AG08395 (cell line): ENCODE measurements around the gene KCNJ10.
"Not testable (repeated sequence)": the region's sequence is repeated elsewhere in the genome, so short reads cannot be mapped to it uniquely, and the experiment has no call there.

Source experiments
- DNase-seq: peaks from one replicate; pipeline ENCODE4 v3.0.0; 2012; ENCODE audit warnings: mixed read lengths, low spot score

KCNJ10 gene

DNA sequence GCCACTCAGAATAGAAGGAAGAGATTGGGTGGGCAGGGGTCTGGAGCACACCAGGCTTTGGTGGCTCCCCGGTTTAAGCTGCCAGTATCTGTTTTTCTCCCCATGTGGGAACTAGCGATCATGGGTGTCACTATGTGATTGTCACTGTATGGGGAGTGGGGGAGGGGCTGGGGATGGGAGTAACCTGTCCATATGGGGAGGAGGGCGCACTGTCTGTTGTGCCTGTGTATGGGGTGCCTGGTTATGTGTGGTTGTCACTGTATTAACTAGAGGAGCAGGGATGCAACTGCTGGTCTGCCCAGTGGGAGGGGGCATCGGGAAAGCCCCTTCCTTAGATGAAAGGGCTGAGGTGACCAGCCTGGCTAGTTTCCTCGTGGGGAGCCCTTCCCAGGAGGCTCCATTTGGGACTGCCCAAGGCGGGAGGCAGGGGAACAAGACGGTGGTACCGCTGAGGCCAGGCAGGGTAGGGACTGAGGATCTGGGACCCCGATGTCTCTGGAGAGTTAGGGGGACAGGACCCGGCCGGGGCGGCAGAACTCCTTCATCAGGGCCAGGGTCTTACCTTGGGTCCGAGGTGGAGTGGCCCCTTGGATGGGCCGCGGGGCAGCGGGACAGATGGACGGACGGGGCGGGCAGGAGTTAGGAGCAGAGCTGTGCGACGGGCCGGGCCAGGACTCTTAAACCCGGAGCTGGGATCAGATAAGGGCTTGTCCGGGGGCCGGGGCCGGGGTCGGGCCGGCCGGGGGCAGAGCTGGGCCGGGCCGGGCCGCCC lies at the start of gene KCNJ10:
TSS of gene KCNJ10 (minus strand) at position 701 of the 772 bp plus-strand sequence. CDS start 27,628 bp downstream, outside the sequence.
- no peak for DNase-seq

DNA sequence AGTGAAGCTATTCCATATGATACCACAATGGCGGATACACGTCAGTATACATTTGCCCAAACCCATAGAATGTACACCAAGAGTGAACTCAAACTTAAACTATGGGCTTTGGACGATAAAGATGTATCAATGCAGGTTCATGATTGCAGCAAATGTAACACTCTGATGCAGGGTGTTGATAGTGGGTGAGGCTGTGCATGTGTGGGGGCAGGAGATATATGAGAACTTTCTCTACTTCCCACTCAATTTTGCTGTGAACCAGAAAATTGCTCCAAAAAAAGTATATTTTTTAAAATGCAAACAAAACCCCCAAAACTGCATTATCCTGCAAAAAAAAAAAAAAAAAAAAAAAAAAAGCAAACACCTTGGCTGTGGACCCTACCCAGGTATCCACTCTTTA lies 49.0 kb upstream of the KCNJ10 start:
- no peak for DNase-seq

DNA sequence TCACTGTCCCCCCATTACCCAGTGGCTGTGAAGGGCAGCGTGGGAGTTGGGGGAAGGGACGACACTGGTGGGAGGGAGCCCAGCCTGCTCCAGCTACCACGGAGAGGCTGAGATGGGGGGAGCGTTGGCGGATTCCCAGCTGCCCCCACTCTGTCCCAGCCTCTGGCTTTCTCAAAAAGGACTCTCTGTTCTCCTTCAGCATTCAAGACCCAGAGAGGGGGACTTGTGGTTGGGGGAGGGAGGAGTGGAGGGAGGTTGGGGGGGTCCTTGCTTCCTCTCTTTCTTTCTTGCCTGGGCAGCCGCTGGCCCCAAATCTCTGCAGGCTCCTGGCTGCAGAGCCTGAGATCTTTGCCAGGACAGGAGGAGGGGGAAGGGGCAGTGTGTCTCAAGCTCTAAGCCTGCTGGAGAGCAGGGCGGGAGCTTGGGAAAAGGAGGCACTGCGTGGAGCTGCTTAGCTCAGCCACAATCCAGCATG lies 47.8 kb upstream of the KCNJ10 start:
- DNase-seq, result peak; percentile 50

DNA sequence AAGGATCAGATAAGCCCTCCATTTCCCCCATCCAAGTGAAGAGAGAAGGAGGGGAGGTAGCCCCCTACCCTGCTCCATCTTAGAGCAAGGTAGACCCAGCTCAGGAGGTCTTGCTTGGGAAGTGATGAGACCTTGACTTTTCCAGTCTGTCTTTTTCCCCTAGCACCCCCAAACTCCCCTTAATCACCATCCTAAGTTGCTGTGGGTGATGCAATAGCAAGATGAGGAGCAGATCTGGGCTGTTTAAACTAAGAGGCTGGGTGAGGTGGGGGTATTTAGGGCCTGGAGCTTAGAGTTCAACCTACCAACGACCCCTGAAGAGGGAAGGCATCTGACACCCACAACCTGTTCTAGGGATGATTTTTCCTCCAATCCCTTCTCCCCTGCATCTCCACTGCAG lies 47.3 kb upstream of the KCNJ10 start:
- no peak for DNase-seq

DNA sequence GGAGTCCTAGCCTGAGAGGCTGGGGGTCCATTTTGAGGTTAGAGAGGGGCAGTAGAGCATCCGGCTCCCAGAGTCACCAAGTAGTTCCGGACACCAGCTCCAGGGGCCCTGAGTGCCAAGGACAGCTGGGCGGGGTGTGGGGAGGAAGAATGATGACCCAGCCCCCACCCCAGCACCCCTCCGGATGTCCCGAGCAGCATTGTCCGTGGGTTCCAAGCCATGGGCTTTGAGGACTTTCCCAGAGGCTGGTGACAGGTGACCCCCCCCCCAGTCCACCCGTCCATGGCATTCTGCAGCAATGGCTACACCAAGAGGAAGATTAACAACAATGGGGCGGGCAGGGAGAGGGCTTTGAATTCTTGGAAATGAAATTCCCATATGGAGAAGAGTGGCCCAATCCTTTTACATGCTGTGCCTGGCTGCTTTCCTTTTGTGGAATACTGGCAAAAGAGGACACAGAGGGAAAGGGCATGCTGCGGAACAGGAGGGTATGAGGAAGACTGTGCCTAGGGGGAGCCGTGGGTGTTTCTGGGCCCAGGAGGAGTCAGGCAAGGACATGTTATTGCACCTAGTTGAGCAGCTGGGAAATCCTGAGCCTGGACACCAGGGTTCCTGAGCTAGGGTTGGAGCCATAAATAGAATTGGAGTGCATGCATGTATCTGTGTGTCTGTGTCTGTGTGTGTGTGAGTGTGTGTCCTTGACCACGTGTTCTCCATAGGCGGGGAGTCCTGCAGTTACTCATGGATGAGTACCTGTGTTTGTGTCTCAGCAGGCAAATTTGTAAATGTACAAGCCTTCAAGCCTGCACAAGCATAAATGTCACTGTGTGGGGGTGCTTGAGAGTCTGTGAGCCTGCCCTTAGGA lies 46.6 kb upstream of the KCNJ10 start:
- DNase-seq, result no peak

DNA sequence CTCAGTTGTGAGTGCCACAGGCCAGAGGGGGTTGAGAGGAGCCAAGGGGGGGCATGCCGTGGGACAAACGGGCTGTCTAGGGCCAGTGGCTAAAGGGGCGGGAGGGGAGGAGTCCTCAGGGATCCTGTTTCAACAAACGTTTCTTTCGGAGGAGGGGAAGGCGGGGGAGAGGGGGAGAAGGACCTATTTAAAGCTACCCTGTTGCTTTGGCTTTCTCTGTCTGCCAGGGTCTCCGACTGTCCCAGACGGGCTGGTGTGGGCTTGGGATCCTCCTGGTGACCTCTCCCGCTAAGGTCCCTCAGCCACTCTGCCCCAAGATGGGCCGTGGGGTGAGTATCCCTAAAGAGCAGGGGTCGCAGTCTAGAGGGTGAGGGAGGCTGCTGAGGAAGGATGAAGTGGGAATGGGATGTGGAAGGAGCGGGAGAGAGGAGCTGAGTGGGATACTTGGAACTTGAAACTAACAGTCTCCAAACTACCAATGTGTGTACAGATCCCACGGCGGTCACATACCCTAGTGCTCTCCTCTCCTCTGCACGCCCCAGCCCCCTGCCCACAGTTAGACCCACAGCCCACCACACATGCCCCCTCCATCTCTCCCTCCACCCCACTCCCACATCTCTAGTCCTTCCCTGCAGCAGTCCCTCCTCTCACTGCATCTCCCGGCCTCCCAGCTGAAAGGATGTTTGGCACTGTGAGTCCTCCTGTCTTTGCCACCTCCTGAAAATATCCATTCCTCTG lies 45.8 kb upstream of the KCNJ10 start, which contains the start of gene ATP1A2:
TSS of gene ATP1A2 (plus strand) at position 215 of the 738 bp plus-strand sequence. CDS start at position 318, 103 bp downstream.
- no peak for DNase-seq

DNA sequence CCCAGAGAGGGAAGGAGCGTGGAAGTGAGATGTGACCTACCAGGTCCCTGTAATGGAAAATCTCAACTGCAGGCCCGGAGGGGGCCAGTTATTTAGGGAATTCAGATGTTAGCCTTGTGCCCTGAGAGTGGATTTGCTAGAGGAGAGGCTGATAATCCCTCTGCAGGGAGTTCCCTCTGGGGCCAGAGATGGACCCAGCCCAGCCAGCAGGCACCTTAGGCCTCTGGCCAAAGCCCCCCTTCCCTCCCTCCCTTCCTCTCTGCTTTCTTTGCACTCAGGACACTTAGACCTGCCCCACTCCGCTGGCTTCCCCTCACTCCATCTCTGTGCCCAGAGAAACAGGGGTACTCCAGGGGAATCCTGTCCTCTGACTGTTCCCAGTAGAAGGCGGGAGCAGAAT lies 44.1 kb upstream of the KCNJ10 start:
- DNase-seq, result no peak

DNA sequence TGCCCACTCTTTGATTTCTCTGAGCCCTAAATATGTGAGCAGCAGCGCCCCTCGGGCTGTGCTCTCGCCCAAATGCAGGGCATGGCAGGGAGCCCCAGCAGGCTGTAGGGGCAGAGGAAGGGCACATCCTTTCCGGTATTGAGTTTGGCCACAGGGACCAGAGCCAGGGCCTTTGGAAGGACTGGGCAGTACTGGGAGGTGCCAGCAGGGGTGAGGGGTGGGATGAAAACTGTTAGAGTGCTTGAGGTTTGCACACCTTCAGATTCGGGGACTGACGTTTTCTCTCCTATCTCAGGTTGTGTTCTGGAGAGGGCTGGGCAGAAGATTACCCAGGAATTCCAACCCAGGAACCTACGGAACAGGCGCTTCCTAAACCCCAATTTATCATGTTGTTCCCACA lies 43.4 kb upstream of the KCNJ10 start:
- no peak for DNase-seq

DNA sequence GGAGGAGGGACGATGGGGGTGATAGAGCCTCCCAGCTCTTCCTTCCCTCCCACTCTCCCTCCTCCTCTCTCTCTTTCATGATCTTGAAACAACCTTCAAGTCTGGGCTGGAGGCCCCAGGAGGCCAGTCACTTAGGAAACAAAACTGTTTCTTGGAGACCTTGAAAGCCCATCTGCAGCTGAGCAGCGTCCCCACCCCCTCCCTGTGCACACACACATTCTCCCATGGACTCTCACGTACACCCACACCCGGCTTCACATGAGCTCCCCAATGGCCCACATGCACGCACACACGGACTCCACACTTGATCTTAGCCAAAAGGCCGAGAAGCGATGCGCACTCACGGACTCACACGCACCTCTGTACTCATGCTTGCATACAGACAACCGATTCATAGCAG lies 42.4 kb upstream of the KCNJ10 start:
- no peak for DNase-seq

DNA sequence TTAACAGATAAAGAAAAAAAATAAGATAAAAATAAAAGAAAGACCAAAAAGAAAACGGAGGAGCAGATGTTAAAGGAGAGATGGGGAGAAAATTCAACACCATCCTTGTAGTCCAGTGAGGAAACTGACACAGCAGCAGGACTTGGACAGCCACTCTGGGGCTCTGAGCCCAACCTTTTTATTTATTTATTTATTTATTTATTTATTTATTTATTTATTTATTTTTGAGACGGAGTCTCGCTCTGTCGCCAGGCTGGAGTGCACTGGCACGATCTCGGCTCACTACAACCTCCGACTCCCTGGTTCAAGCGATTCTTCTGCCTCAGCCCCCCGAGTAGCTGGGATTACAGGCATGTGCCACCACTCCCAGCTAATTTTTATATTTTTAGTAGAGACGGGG lies 41.5 kb upstream of the KCNJ10 start:
- not testable (repeated sequence) for DNase-seq

DNA sequence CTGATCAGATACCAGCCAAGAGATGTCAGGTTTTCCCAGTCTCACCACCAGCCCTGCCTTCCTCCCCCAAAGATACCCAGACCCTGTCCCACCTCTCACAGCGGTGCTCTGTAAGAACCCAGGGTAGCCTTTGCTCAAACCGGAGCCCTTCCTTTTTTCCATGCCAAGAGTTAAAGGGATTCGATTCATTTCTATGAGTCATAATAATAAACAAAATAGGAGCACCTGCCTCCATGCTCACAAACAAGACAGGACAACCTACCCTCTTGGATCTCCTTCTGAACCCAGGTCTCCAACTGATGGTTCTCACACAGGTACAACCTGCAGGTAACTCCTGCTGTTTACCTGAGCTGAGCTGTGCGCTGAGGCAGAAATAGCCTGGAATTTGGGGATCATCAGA lies 39.7 kb upstream of the KCNJ10 start:
- no peak for DNase-seq

DNA sequence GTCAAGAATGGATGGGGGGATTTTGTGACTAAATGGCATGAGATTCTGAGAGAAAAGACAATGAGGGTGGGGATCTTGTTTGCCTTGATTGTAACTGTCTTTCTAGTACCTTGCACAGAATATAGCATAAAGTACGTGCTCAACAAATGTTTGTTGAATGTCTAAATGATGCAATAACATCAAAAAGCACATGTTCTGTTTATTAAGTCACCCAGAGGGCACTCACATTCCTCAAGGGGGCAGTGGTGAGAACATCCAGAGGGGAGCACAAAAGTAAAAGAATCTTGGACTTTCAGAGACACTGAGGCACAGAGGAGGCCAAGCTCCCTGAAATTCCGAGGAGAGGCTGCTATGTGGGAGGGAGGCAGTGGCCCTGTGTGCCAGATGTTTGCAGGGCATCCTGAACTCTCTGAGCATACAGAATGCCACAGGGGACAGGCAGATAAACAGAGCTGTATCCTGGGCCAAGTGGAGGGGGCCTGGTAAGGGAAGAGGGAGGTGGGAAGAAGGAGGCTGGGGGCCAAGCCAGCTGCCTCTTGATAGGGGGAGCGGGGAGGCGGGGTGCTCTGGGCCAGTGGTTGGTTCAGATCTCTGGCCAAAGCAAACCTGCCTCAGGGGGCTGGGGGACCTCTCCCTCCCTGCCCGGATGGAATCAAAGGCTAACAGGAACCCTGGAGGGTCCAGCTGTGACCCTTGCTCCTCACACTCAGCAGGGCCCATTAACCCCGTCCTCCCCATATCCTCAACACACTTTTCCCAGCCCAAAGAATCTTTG lies 39.1 kb upstream of the KCNJ10 start:
- DNase-seq, result peak; percentile 67

DNA sequence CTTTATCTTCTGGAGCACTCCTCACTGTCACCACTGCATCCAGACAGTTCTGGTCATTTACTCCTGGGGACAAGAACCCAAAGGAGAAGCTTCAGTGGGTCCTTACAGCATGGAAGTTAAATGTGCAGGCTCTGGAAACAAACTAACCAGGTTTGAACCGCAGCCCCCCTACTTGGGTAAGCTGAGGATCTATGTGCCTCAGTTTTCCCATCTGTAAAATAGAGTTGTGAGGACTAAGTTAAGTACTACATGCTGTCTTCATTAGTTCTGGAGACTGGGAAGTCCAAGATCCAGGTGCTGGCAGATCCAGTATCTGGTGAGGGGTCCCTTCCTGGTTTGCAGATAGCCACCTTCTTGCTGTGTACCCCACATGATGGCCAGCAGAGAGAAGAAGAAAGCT lies 37.6 kb upstream of the KCNJ10 start:
- DNase-seq, result no peak

DNA sequence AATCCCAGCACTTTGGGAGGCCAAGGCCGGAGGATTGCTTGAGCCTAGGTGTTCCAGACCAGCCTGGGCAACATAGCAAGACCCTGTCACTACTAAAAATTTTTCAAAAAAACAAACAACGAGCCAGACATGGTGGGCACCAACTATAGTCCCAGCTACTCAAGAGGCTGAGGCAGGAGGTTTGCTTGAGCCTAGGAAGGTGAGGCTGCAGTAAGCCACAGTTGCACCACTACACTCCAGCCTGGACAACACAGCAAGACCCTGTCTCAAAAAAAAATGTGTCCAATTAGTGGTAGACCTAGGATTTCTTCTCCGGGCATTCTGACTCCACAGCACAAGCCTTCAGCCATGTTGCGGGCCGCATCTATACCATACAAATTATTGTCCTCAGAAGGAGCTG lies 35.2 kb upstream of the KCNJ10 start:
- DNase-seq, result no peak

DNA sequence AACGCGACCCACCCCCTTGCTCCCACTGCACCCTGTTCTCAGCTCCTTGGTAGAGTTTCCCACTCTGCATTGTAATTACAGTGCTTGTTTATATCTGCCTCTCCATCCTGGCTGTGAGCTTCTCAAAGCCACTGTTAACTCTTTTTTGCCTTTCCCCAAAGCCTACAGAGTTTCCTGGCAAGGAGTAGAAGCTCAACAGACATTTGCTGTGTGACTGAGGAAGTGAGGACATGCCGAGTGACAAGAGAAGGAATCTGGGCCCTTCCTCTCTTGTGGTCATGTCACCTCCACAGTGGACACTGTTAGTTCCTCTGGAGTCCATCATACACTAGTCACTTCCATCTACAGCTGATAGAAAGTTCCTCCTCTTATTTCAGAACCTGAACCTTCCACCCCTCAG lies 34.5 kb upstream of the KCNJ10 start:
- no peak for DNase-seq

DNA sequence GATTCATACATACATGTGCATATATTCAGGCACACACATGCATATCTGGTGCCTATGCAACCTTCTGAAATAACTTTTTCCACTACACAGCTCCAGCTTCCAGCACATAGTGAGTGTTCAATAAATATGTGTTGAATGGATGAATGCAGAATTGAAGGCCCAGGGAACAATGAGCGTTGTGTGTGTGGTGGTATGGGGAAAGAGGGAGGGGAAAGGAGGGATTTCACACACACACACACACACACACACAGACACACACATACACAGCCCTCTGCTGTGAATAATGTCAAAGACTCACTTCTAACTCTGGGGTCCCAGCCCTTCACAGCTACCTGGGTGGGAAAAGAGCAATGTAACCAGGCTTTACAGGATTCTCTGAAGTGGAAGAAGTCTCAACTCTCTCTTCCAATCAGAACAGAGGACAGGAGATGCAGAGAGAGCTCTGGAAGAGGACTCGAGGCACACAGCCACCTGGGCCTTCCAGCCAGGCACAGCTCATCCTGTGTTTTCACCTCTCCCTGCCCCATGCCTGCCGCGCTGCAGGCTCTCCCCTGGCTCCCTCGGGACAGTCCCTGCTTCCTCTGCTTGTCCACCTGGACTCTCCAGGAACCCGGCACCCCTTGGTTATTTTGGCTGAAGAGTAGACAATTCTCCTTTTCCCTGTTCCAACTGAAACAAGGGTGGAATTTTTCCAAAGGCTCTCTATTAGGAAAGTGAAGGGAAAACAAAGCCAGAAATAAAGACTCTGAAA lies 33.9 kb upstream of the KCNJ10 start:
- DNase-seq, result no peak

DNA sequence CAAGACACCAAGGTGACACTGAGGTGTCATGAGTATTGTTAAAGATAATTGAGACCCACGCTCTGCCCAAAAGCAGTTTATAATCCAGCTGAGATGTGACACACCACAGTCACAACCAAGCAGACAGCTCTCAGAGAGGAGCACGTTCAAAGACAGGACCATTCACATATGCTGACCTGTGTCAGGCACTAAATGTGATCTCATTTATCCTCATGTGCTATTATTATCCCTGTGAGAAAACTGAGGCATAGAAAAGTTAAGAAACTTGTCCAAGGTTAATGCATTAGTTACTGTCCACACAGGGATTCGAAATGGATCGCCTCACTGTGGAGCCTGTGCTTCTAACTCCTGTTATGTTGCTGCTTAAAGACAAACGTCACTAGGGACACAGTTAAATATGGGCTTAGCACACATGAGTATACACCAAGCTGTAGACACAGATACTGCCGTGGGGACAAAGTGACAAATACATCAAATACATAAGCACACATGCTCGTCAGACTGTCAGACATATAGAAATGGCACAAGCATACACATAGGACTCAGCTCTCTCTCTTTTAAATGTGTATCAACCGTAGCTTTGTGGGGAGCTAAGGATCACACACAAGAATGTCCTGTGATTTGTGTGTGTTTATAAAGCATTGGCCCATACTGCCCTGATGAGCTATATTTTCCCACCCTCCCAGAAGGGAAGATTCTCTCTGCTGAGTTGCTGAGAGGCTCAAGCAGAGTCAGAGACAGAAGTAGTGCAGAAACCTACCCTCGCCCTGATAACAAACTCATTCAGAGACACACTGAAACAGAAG lies 32.0 kb upstream of the KCNJ10 start:
- no peak for DNase-seq

DNA sequence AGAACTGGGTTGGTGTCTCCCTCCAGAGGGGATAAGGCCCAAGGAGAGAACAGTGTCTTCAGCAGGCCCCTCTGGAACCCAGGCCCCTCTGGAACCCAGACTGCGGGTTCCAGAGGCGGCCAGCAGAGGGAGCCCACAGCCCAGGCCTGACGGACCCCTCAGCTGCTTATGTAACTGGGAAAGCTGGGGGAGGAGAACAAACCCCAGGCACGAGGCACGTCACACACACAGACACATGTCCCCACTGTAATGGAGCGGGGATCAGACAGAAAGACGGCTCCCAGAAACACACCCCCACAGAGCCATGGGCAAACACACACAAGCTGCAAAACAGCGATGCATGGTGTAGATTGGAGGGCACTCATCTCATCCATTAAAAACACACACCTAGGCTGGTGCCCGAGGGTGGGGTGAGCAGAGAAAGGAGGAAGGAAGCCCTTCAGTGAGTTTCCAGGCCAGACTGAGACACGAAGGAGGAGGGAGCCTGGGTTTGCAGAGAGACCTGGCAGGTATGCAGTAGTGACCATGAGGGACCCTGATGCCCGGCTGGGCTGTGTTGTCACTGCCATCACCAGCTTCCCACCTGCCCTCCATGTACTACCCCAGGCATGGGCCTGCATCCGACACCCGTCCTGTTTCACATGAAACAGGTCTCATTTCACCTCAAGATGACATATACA lies 31.2 kb upstream of the KCNJ10 start:
- peak; percentile 93 for DNase-seq

DNA sequence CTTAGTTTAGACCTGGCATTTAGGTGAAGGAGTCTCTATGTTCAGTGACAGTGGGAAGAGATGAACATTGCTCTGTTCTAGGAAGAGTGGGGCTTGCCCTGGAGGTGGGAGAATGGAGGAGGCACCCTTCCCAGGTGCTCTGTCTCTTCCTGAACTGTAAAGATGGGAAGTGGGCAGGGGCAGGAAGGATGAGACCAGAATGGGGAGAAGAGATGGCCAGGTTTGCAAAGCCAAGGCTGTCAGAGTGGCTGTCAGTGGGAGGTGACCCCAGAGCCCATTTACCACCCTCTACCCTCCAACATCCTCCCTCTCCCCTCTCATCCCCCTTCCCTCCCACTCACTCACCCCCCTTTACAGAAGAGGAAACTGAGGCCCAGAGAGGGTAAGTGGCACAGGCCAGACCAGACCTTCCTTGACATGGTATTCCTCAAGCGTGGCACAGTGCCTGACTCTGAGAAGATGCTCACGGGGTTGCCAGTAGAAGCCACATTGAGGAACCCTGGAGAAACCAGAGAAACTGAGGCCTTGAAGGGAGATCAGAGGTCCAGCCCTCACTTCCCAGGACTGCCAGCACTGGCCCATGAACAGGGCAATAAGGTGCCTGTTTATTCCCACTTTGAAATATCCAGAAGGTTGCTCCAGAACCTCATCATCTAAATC lies 29.9 kb upstream of the KCNJ10 start:
- DNase-seq, result no peak
